Thyroid gland (tissue), 4 donors: ENCODE results near the gene LYRM4.

Source experiments
- CTCF ChIP-seq, 6 experiments: fragments of 200-600 bp in 3 of 6; fragments of 450-650 bp in 3 of 6; sonication (generic) in 3 of 6; IDR thresholded peaks; one replicate each; pipeline ENCODE4 v1.5.1; 2016 to 2019; ENCODE audit warnings: antibody characterized with exemption in 6 of 6, mild to moderate bottlenecking in 2 of 6, inconsistent platforms in 1 of 6, moderate library complexity in 1 of 6
- POLR2A ChIP-seq, 2 donors: fragments of 450-650 bp; IDR thresholded peaks; one replicate each; pipeline ENCODE4 v1.6.1; 2017; ENCODE audit warnings: antibody characterized with exemption in 2 of 2, mild to moderate bottlenecking in 2 of 2, moderate library complexity in 1 of 2

GRCh38 chr6:5059036-5059896, 201.5 kb downstream of the LYRM4 start:
- TF ChIP-seq CTCF (IDR thresholded peaks at IDR 0.05) (no peak), POLR2A (IDR thresholded peaks at IDR 0.05) (no peak)
